ENCODE measurements around the gene GALNT17. TPM values are rescaled to one million over a fixed set of nuclear protein-coding genes. Genes with fewer than 3 reads are reported as not detected.

GALNT17 gene
- polyA plus RNA-seq, 1 donor from 2014 or later = 15.7 TPM

DNA sequence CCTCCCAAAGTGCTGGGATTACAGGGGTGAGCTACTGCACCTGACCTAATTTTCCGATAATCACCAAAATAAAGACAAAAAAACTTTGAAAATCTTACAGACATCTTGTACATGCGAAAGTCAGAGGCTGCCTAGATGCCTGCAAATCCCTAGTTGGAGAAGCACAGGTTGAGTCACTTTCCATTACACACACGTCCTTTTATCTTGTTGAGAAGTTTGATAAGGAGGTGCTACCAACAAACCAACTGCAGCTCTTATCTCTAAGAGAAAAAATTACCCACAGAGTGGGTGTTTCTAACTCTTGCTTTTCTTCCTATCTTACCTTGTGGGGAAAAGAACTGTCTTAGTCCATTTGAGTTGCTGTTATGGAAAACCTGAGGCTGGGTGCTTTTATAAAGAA is 589.8 kb downstream of the GALNT17 start:
- no peak for TF ChIP-seq SMC3 (conservative IDR thresholded peaks at IDR 0.05; ENCODE audit: poor library complexity)
- TF ChIP-seq, protein P1, sequence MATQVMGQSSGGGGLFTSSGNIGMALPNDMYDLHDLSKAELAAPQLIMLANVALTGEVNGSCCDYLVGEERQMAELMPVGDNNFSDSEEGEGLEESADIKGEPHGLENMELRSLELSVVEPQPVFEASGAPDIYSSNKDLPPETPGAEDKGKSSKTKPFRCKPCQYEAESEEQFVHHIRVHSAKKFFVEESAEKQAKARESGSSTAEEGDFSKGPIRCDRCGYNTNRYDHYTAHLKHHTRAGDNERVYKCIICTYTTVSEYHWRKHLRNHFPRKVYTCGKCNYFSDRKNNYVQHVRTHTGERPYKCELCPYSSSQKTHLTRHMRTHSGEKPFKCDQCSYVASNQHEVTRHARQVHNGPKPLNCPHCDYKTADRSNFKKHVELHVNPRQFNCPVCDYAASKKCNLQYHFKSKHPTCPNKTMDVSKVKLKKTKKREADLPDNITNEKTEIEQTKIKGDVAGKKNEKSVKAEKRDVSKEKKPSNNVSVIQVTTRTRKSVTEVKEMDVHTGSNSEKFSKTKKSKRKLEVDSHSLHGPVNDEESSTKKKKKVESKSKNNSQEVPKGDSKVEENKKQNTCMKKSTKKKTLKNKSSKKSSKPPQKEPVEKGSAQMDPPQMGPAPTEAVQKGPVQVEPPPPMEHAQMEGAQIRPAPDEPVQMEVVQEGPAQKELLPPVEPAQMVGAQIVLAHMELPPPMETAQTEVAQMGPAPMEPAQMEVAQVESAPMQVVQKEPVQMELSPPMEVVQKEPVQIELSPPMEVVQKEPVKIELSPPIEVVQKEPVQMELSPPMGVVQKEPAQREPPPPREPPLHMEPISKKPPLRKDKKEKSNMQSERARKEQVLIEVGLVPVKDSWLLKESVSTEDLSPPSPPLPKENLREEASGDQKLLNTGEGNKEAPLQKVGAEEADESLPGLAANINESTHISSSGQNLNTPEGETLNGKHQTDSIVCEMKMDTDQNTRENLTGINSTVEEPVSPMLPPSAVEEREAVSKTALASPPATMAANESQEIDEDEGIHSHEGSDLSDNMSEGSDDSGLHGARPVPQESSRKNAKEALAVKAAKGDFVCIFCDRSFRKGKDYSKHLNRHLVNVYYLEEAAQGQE (IDR thresholded peaks at IDR 0.05; ENCODE audit: borderline replicate concordance) = no peak
- no peak for TF ChIP-seq RAD21 (conservative IDR thresholded peaks at IDR 0.05)
- TF ChIP-seq POLR2AphosphoS5 (IDR thresholded peaks at IDR 0.05) = no peak
- TF ChIP-seq EZH2 (IDR thresholded peaks at IDR 0.05; ENCODE audit: borderline replicate concordance, insufficient read depth, low read length, poor library complexity, severe bottlenecking) = no peak
- Histone ChIP-seq H3K79me2 (replicated peaks; ENCODE audit: insufficient read depth, low read length) (no peaks in the 10 kb centered on the region), H3K9ac (ENCODE audit: low read length) (no peak overlapping the region), H4K20me1 (ENCODE audit: insufficient read depth) (no peaks in the 10 kb centered on the region), H3K9me3 (ENCODE audit: low read length) (no peaks in the 10 kb centered on the region), H3K27ac (ENCODE audit: low read length) (no peak overlapping the region), H3K9me2 (ENCODE audit: insufficient read depth, low read length) (no peaks in the 10 kb centered on the region), H3F3A (ENCODE audit: insufficient read depth, low read length, poor library complexity, severe bottlenecking) (no peaks in the 10 kb centered on the region), H3K4me2 (ENCODE audit: low read length) (no peak overlapping the region), H2AFZ (ENCODE audit: low read depth, low read length) (no peak overlapping the region), H3K27me3 (ENCODE audit: insufficient read depth, low read depth, low read length) (no peaks in the 10 kb centered on the region), H3K36me3 (ENCODE audit: insufficient read depth, low read length) (no peaks in the 10 kb centered on the region), H3K4me3 (ENCODE audit: low read length) (no peak overlapping the region)

DNA sequence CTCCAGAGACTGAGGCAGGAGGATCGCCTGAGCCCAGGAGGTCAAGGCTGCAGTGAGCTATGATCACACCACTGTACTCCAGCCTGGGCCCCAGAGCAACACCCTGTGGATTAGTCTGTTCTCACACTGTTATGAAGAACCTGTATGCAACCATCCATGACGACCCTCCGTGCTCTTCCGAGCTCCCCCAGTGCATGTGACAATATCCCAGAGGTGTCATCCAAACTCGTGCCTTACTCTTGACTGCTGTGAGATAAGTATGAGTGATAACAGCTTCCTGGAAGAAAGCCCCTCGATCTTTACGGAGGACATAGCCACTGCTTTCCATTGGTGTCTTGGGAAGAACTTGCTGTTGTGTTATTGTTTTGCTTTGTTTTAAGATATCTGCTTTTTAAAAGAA is 591.9 kb downstream of the GALNT17 start:
- H4K20me1 ChIP-seq (ENCODE audit: insufficient read depth) = no peaks in the 10 kb centered on the region
- TF ChIP-seq MXI1 (conservative IDR thresholded peaks at IDR 0.05; ENCODE audit: poor library complexity, severe bottlenecking) = no peak
- no peak for TF ChIP-seq EZH2 (IDR thresholded peaks at IDR 0.05; ENCODE audit: borderline replicate concordance, insufficient read depth, low read length, poor library complexity, severe bottlenecking)
- TF ChIP-seq EP300 (conservative IDR thresholded peaks at IDR 0.05; ENCODE audit: poor library complexity, severe bottlenecking) = no peak
- no peak for TF ChIP-seq POLR2AphosphoS5 (IDR thresholded peaks at IDR 0.05)
- TF ChIP-seq SMC3 (conservative IDR thresholded peaks at IDR 0.05; ENCODE audit: poor library complexity) = no peak
- no peak for TF ChIP-seq TAF1 (IDR thresholded peaks at IDR 0.05; ENCODE audit: low read depth)
- TF ChIP-seq, protein P2, sequence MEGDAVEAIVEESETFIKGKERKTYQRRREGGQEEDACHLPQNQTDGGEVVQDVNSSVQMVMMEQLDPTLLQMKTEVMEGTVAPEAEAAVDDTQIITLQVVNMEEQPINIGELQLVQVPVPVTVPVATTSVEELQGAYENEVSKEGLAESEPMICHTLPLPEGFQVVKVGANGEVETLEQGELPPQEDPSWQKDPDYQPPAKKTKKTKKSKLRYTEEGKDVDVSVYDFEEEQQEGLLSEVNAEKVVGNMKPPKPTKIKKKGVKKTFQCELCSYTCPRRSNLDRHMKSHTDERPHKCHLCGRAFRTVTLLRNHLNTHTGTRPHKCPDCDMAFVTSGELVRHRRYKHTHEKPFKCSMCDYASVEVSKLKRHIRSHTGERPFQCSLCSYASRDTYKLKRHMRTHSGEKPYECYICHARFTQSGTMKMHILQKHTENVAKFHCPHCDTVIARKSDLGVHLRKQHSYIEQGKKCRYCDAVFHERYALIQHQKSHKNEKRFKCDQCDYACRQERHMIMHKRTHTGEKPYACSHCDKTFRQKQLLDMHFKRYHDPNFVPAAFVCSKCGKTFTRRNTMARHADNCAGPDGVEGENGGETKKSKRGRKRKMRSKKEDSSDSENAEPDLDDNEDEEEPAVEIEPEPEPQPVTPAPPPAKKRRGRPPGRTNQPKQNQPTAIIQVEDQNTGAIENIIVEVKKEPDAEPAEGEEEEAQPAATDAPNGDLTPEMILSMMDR (IDR thresholded peaks at IDR 0.05; ENCODE audit: poor library complexity, severe bottlenecking) = no peak
- TF ChIP-seq RAD21 (conservative IDR thresholded peaks at IDR 0.05) = no peak
- TF ChIP-seq, protein P1 (IDR thresholded peaks at IDR 0.05; ENCODE audit: borderline replicate concordance) = no peak

More for the DNA sequence above, 591.9 kb downstream of the GALNT17 start:
- Histone ChIP-seq H3K27me3 (ENCODE audit: insufficient read depth, low read depth, low read length) (no peaks in the 10 kb centered on the region), H3K4me3 (ENCODE audit: low read length) (no peak overlapping the region), H3K79me2 (replicated peaks; ENCODE audit: insufficient read depth, low read length) (no peaks in the 10 kb centered on the region), H3K27ac (ENCODE audit: low read length) (no peak overlapping the region), H3K9ac (ENCODE audit: low read length) (no peak overlapping the region), H3K36me3 (ENCODE audit: insufficient read depth, low read length) (no peaks in the 10 kb centered on the region), H3K9me2 (ENCODE audit: insufficient read depth, low read length) (no peaks in the 10 kb centered on the region), H3K4me2 (ENCODE audit: low read length) (no peak overlapping the region), H3F3A (ENCODE audit: insufficient read depth, low read length, poor library complexity, severe bottlenecking) (no peaks in the 10 kb centered on the region), H3K9me3 (ENCODE audit: low read length) (no peaks in the 10 kb centered on the region), H2AFZ (ENCODE audit: low read depth, low read length) (no peak overlapping the region)

Data from neural cell (in vitro differentiated cells).